Activated naive CD8-positive, alpha-beta T cell treated with anti-CD3 and anti-CD28 coated beads, Interleukin-2, amount 10 ng/mL, durations not matched to agents 7 days and 5 days (primary cell): Measurements from ENCODE around the gene GVQW3. TPM values are rescaled to one million over a fixed set of nuclear protein-coding genes. Genes with fewer than 3 reads are reported as not detected.
A peak's percentile ranks its signal among the peaks of the same experiment; 100 is the strongest.

Source experiments
- ATAC-seq: fragments of 150-1000 bp; cut with Tn5 transposase; one replicate; pipeline ENCODE4 v1.10.0; 2021; ENCODE audit warnings: low read depth, moderate library complexity
- POLR2A ChIA-PET: fragments of 350-600 bp; sonication (Branson Sonifier 250); formaldehyde crosslinking; loops from one replicate; lab custom pipeline; 2021; ENCODE audit warnings: antibody characterized with exemption; lab: Charles Lee
- DNase-seq: peaks from one replicate; pipeline ENCODE4 v3.0.0; 2021
- H3K27ac Mint-ChIP-seq: one replicate; pipeline ENCODE4 v1.8.0; 2022; ENCODE audit warnings: mild to moderate bottlenecking, mixed read lengths
- H3K27me3 Mint-ChIP-seq: one replicate; pipeline ENCODE4 v1.8.0; 2022; ENCODE audit warnings: mild to moderate bottlenecking, moderate library complexity, mixed read lengths
- H3K36me3 Mint-ChIP-seq: one replicate; pipeline ENCODE4 v1.8.0; 2021; ENCODE audit warnings: mild to moderate bottlenecking, mixed read lengths
- H3K4me1 Mint-ChIP-seq: one replicate; pipeline ENCODE4 v1.8.0; 2021; ENCODE audit warnings: mixed read lengths
- H3K4me3 Mint-ChIP-seq: one replicate; pipeline ENCODE4 v1.8.0; 2022; ENCODE audit warnings: mild to moderate bottlenecking, moderate library complexity, mixed read lengths
- H3K9me3 Mint-ChIP-seq: one replicate; pipeline ENCODE4 v1.8.0; 2021; ENCODE audit warnings: mixed read lengths
- total RNA-seq, 2 experiments: library from RNA; stranded (reverse); gene quantifications; one replicate each; pipeline ENCODE4 v1.2.3, GENCODE V29; 2021

The GVQW3 gene
- total RNA-seq, 2 experiments from 2014 or later: 4.5 to 6.8 TPM

DNA sequence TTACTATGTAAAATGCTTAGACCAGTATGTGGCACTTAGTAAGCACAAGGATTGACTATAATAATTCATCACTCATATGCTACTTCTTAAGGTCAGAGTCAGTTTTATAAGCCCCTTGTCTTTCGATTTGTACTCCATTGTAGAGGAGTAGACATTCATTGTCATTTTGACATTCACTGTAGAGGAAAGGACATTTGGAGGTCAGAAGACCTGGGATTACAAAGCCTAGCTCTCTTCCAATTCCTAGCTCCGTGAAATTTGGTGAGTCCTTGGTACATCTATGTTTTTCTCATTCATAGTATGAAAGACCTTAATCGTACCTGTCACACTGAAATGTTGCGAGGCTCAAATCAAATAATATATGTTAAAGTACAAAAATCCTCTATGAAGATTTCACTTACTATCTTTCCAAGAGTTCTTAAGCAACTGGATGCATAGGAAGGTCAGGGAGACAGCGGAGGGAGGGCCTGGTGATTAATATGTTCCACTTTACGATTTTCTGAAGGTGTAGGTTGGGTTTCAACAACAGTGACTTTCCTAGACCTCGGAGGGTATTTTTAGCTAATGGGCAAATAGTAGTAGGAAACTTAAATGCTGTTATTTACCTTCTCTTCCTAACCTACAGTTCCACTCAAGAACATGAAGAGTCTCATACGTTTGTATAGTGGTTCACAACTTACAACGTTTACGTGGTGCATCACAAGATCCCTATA, 62.3 kb downstream of the GVQW3 start:
- Mint-ChIP-seq H3K27ac (peak overlapping the region; percentile 93), H3K9me3 (no peaks in the 10 kb centered on the region), H3K4me1 (peaks cover 21% of the 10 kb centered on the region), H3K36me3 (peaks cover 10% of the 10 kb centered on the region), H3K4me3 (peak overlapping the region; percentile 84), H3K27me3 (no peaks in the 10 kb centered on the region)
- DNase-seq: no peak
- no peak for ATAC-seq
- POLR2A ChIA-PET: no interaction called here

DNA sequence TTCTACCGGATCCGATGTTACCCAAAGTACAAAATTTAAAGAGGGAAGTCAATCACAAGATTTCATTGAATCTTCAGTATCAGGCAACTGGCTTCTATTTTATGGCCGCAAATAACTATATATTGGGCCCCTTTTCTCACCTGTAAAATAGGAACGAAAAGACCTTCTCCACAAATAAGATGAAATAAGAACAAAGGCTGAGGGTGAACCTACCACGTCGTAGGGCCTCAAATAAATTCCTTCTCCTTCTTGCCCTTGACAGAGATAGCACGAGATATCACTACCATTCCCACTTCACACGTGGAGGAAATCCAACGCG, 62.9 kb downstream of the GVQW3 start:
- Mint-ChIP-seq H3K4me1 (peaks cover 21% of the 10 kb centered on the region), H3K9me3 (no peaks in the 10 kb centered on the region), H3K4me3 (peak overlapping the region; percentile 84), H3K27ac (peak overlapping the region; percentile 93), H3K36me3 (peaks cover 13% of the 10 kb centered on the region), H3K27me3 (no peaks in the 10 kb centered on the region)
- ATAC-seq (no peak), DNase-seq (no peak)
- POLR2A ChIA-PET: no interaction called here

DNA sequence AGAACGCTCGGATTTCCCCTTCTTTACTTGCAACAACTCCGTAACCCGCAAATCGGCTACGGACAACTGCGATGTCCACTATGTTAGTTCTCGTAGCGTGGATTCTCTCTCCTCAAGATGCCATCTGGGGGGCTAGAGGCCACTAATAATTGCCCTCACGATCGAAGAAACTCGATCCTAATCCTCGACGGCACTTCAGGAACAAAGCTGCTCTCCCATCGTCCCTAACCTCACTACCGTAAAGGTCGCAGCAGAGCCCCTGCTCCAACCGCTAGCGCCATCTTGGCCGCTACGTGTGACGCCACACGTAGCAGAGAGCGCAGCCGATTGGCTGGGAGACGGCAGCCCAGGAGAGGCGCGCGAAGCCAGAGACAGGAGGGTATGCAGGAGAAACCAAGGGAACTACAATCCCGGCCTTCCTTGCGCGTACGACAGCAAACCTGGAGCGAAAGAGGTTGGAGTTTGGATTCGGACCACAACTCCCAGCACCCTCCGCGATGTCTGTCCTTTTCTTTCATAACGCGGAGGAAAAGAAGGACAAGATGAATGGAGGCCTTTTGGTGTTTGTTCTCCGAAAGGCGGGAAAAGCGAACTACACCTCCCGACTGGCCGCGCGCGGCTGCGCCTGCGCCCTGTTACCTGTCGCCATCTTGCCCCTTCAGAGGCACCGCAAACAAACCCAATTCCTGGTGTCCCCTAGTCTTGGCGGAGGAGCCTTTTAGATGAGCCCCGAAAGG, 63.4 kb downstream of the GVQW3 start, which contains the start of gene EMSY:
TSS of gene EMSY (plus strand) at position 635 of the 737 bp plus-strand sequence. CDS start 1,921 bp downstream, outside the sequence.
- H3K4me1 Mint-ChIP-seq: peaks cover 21% of the 10 kb centered on the region
- peak; percentile 93 for ATAC-seq
- H3K27ac Mint-ChIP-seq: peak within 1 kb of the TSS; percentile 93
- H3K4me3 Mint-ChIP-seq: peak within 1 kb of the TSS; percentile 84
- POLR2A ChIA-PET: interaction anchor here (1.2 kb wide), 1 partner anchor 74 kb away, joined by 3 read pairs; no protein-coding TSS in a partner anchor
- no peaks in the 10 kb centered on the region for H3K9me3 Mint-ChIP-seq
- peak; percentile 88 for DNase-seq
- no peaks in the 10 kb centered on the region for H3K27me3 Mint-ChIP-seq
- H3K36me3 Mint-ChIP-seq: peaks cover 13% of the 10 kb centered on the region

DNA sequence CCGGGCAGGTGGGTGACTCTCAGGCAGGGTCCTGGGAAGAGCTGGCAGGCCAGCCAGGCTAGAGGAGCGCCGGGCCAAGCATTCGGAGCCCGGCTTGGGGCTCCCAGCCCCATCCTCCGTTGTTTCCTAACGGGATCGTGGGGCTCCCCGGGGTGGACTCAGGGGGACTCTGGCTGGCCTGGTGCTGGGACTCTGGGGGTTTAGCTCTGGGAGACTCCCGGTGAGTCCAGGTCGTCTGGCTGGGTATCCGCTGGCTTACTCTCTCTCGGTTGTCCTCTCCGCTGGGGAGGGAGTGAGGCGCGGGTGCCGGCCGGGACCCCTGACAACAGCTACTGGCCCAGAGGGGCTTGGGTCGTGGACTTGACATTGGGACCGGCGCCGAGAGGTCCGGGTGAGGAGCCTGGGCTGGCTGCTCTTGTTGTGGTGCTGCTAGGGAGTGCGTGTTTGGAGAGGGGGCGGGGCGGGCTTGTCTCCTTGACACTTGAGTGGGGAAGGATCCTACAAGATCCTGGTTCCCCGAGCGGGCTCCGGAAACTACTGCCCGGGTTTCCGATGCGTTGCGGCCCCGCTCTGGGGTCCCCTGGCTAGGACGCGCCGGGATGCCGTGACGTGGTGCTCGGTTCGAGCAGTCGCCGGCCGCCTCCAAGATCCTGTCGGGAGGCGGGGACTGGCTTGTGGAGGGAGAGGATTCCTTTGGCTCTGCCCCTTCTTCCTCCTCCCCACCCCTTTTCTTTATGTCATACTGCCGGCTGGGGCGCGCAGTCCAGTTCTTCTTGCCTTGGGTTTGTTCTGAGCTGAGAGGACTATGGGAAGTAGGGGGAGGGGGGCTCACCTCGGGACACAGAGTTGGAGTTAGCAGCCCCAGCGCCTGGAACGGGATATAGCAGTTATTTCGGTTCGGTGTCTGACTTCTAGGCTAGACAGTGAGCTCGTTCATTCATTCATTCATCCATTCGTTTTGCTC, 64.3 kb downstream of the GVQW3 start:
- Mint-ChIP-seq H3K27ac (peak overlapping the region; percentile 93), H3K9me3 (no peaks in the 10 kb centered on the region), H3K27me3 (no peaks in the 10 kb centered on the region), H3K36me3 (peaks cover 13% of the 10 kb centered on the region), H3K4me3 (peak overlapping the region; percentile 84), H3K4me1 (peaks cover 25% of the 10 kb centered on the region)
- DNase-seq (peak; percentile 64), ATAC-seq (peak; percentile 13)
- POLR2A ChIA-PET: interaction anchor here (1.1 to 1.6 kb wide), 3 partner anchors 8 to 213 kb away, joined by 3 read pairs; no protein-coding TSS in a partner anchor

DNA sequence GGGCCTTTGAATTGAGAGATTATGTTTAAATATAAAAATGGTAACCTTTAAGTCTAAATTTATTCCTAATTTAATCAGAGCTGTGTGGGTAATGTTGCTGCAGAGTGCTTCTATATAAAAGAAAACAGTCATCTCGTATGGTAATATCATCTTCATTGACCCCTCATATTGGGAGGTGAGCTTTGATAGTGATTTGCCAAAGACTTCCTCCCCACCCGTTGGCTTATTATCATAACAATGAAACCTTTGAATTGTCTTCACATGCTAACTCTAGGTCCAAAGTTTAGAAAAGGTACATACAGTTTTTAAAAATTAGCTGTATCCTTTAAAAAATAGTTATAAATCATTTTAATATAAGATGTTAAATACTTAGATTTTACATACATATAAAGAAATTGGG, 67.4 kb downstream of the GVQW3 start:
- no peaks in the 10 kb centered on the region for H3K27me3 Mint-ChIP-seq
- no peak for ATAC-seq
- H3K4me3 Mint-ChIP-seq: no peak overlapping the region
- peaks cover 17% of the 10 kb centered on the region for H3K36me3 Mint-ChIP-seq
- no peaks in the 10 kb centered on the region for H3K9me3 Mint-ChIP-seq
- no peak for DNase-seq
- POLR2A ChIA-PET: no interaction called here
- H3K27ac Mint-ChIP-seq: no peak overlapping the region
- peaks cover 17% of the 10 kb centered on the region for H3K4me1 Mint-ChIP-seq

DNA sequence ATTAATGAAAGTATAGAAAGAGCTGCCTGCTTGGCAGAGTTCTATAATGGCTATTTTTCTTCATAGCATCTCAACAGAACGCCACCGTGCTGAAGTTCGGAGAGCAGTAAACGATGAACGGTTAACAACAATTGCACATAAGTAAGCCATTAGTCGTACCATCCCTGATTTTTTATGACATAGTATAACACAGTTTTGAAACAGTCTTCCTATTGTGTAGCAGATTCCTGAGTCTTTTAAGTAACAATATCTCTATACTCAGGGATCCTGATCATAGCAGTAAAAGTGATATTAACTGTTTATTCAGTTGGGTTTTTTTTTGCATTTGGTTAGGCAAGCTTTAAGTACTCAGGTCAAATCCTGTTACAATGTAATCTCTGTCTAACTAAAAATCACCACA, 72.1 kb downstream of the GVQW3 start:
- H3K9me3 Mint-ChIP-seq: no peaks in the 10 kb centered on the region
- ATAC-seq: no peak

DNA sequence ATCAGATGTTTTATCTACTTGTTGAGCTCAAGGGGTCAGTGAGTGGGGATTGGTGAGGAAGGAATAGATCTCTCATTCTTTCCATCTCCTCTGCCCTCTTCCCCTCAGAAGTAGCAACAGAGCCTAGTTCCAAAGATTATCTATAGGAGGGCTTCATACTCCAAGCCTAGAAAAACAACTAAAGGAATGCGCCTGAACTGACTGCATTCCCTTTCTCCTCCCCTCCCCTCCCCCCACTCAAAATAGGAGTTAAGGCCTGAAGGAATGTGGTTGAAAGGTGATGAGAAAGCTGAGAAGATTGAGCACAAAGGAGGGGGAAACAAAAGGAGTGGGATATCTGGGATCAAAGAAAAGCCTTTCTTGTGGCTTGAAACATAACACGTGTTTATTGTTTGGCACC, 74.2 kb downstream of the GVQW3 start:
- H3K9me3 Mint-ChIP-seq: no peaks in the 10 kb centered on the region
- DNase-seq: no peak
- no peak overlapping the region for H3K27ac Mint-ChIP-seq
- peaks cover 13% of the 10 kb centered on the region for H3K36me3 Mint-ChIP-seq
- POLR2A ChIA-PET: no interaction called here
- no peak for ATAC-seq
- no peak overlapping the region for H3K4me3 Mint-ChIP-seq
- H3K4me1 Mint-ChIP-seq: peaks cover 6% of the 10 kb centered on the region
- no peaks in the 10 kb centered on the region for H3K27me3 Mint-ChIP-seq

More for the DNA sequence above, 72.1 kb downstream of the GVQW3 start:
- H3K4me3 Mint-ChIP-seq: no peak overlapping the region
- no peak overlapping the region for H3K27ac Mint-ChIP-seq
- H3K36me3 Mint-ChIP-seq: peaks cover 8% of the 10 kb centered on the region
- POLR2A ChIA-PET: no interaction called here
- no peak for DNase-seq
- no peaks in the 10 kb centered on the region for H3K27me3 Mint-ChIP-seq
- H3K4me1 Mint-ChIP-seq: peaks cover 5% of the 10 kb centered on the region

DNA sequence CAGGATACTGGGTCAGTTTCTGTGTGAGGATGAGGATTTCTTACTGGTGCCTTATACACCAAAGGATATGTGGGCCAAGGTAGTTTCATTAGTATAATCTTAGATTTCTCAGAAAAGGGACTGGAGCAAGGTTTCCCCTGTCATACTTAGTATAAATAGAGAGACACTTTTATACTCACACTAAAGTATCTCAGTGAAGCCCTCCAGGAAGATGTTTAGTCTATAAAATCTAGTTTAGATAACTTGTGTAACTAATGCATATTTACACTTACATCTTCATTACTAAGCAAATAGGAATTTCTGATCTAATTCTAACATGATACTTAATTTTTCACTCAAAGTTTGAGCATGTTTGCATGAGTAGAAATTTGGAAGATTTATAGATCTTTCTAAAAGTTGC, 74.8 kb downstream of the GVQW3 start:
- no peak for ATAC-seq
- H3K9me3 Mint-ChIP-seq: no peaks in the 10 kb centered on the region
- H3K4me1 Mint-ChIP-seq: peaks cover 5% of the 10 kb centered on the region
- H3K36me3 Mint-ChIP-seq: peaks cover 13% of the 10 kb centered on the region
- no peaks in the 10 kb centered on the region for H3K27me3 Mint-ChIP-seq
- H3K4me3 Mint-ChIP-seq: no peak overlapping the region
- POLR2A ChIA-PET: no interaction called here
- DNase-seq: no peak
- H3K27ac Mint-ChIP-seq: no peak overlapping the region

DNA sequence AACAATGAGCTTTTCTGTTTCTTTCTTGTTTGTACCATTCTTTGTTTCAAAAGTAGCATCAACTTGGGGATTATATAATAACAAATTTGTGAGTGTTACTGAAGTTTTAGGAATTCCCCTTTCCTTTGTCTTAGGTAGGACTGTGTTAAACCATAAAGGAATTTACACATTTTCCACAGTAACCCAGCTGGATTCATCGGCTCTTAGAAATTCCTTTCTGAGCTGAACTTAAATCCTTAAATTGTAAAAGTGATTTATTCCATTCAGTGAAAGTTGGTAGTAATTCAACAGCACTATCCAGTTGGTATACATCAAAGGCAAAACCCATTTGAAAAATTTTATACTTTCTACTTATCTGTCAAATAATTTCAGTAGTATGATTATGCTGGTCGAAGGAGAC, 75.4 kb downstream of the GVQW3 start:
- H3K4me1 Mint-ChIP-seq: peaks cover 5% of the 10 kb centered on the region
- H3K36me3 Mint-ChIP-seq: peaks cover 14% of the 10 kb centered on the region
- no peaks in the 10 kb centered on the region for H3K9me3 Mint-ChIP-seq
- ATAC-seq (no peak), DNase-seq (no peak)
- no peaks in the 10 kb centered on the region for H3K27me3 Mint-ChIP-seq
- no peak overlapping the region for H3K27ac Mint-ChIP-seq
- POLR2A ChIA-PET: no interaction called here
- H3K4me3 Mint-ChIP-seq: no peak overlapping the region

Other genes with a start within 250 kb of the GVQW3 start
- 1 to 10 TPM; 1.4 to 2.1 TPM for gene WNT11, start 174.8 kb upstream of the GVQW3 start, total RNA-seq
- 10 to 100 TPM; 48.8 to 49.4 TPM for gene THAP12, start 191 bp upstream of the GVQW3 start, total RNA-seq
- 10 to 100 TPM; 35.7 to 42.4 TPM for gene EMSY, start 63.7 kb downstream of the GVQW3 start, total RNA-seq